Mucosa of rectum (tissue), 2 donors: ENCODE results near the gene FRY.

Experiments
- H3K27ac ChIP-seq, 2 donors: one replicate each; pipeline ENCODE4 v1.7.0; 2013; ENCODE audit warnings: inconsistent platforms in 2 of 2, low read depth in 2 of 2, low read length in 2 of 2
- H3K27me3 ChIP-seq, 2 donors: one replicate each; pipeline ENCODE4 v1.7.0; 2013; ENCODE audit warnings: low read length in 2 of 2; ENCODE audit not compliant: control insufficient read depth in 2 of 2, insufficient read depth in 2 of 2
- H3K36me3 ChIP-seq, 2 donors: one replicate each; pipeline ENCODE4 v1.7.0; 2013; ENCODE audit warnings: low read length in 2 of 2; ENCODE audit not compliant: control insufficient read depth in 2 of 2, insufficient read depth in 2 of 2
- H3K4me1 ChIP-seq, 2 donors: one replicate each; pipeline ENCODE4 v1.7.0; 2013; ENCODE audit warnings: low read length in 2 of 2, mild to moderate bottlenecking in 1 of 2; ENCODE audit not compliant: control insufficient read depth in 2 of 2, insufficient read depth in 2 of 2
- H3K4me3 ChIP-seq, 2 donors: one replicate each; pipeline ENCODE4 v1.7.0; 2013; ENCODE audit warnings: low read length in 2 of 2
- H3K9ac ChIP-seq, 2 donors: one replicate each; pipeline ENCODE4 v1.7.0; 2013; ENCODE audit warnings: low read length in 2 of 2, low read depth in 1 of 2, mild to moderate bottlenecking in 1 of 2
- H3K9me3 ChIP-seq, 2 donors: one replicate each; pipeline ENCODE4 v1.7.0; 2013; ENCODE audit warnings: low read length in 2 of 2; ENCODE audit not compliant: control insufficient read depth in 2 of 2
- donor health status: healthy.
- donor health status: Normal muscosa, but diverticular disease.

The FRY gene

DNA sequence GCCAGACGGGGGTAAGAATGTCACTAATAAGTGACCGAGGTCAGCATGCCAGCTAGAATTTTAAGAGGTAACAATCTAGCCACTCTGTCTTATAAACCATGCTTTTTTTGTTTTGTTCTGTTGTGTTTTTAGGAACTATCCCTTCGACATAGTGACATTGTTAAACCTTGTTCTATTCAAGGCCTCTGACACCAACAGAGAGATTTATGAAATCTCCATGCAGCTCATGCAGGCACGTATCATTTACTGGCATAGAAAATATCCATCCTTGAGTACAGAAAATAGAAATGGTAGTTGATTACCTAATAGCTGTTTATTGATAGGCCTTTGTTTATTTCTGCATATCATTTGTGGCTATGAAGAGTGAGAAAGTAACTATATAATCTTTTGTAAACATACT, 170.2 kb downstream of the FRY start:
- Histone ChIP-seq H3K9me3 (no peaks in the 10 kb centered on the region), H3K9ac (no peak overlapping the region), H3K27ac (no peak overlapping the region), H3K27me3 (no peaks in the 10 kb centered on the region), H3K4me1 (peaks cover 0 to 10% of the 10 kb centered on the region in 2 donors), H3K36me3 (no peaks in the 10 kb centered on the region), H3K4me3 (no peak overlapping the region)

DNA sequence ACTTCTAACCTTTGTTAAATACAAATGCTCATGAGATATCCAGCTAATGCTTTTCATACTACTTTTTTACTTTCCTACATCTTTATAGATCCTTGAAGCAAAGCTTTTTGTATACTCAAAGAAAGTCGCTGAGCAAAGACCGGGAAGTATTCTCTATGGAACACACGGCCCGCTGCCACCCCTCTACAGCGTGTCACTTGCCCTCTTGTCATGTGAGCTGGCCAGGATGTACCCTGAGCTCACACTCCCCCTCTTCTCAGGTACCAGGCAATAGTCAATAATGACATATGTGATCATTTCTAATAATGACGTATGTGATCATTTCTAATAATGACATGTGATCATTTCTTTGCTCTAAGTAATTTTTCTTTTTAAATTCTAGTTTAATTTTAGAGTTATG, 170.7 kb downstream of the FRY start:
- H3K9ac ChIP-seq: no peak overlapping the region
- H3K4me3 ChIP-seq: no peak overlapping the region
- no peaks in the 10 kb centered on the region for H3K27me3 ChIP-seq
- no peaks in the 10 kb centered on the region for H3K9me3 ChIP-seq
- H3K36me3 ChIP-seq: no peaks in the 10 kb centered on the region
- peaks cover 0 to 10% of the 10 kb centered on the region in 2 donors for H3K4me1 ChIP-seq
- H3K27ac ChIP-seq: no peak overlapping the region

DNA sequence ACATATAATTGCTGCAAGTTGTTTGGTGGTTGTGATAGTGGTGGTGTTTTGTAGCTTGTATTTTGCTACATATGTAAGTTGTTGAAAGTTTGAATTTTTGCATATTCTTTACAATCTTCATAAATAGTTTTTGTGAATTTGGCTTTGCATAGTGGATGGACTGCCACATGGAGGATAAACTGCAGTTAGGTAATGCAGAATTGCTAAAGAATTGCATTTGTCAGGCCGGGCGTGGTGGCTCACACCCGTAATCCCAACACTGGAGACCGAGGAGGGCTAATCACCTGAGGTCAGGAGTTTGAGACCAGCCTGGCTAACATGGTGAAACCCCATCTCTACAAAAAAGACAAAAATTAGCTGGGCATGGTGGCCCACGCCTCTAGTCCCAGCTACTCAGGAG, 171.6 kb downstream of the FRY start:
- no peak overlapping the region for H3K27ac ChIP-seq
- no peaks in the 10 kb centered on the region for H3K36me3 ChIP-seq
- H3K9me3 ChIP-seq: no peaks in the 10 kb centered on the region
- H3K9ac ChIP-seq: no peak overlapping the region
- no peak overlapping the region for H3K4me3 ChIP-seq
- no peaks in the 10 kb centered on the region for H3K27me3 ChIP-seq
- peaks cover 0 to 10% of the 10 kb centered on the region in 2 donors for H3K4me1 ChIP-seq

DNA sequence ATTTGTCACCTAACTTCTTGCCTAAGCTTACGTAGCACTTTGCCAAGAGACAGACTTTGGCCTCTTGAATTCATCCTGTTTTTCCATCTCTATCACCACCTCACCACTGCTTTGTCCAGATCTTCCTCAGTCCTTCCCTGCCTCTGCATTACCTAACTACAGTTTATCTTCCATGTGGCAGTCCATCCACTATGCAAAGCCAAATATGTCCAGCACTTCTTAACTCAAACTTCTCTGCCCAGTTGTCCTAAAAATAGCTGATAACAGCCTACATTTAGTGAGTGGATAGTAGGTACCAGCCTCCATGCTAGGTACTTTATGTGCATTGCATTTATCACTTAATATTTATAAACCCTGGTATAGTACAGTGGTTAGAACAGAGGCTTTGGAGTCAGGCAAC, 172.2 kb downstream of the FRY start:
- Histone ChIP-seq H3K27ac (no peak overlapping the region), H3K9me3 (no peaks in the 10 kb centered on the region), H3K27me3 (no peaks in the 10 kb centered on the region), H3K4me3 (no peak overlapping the region), H3K9ac (no peak overlapping the region), H3K36me3 (no peaks in the 10 kb centered on the region), H3K4me1 (peaks cover 0 to 10% of the 10 kb centered on the region in 2 donors)

DNA sequence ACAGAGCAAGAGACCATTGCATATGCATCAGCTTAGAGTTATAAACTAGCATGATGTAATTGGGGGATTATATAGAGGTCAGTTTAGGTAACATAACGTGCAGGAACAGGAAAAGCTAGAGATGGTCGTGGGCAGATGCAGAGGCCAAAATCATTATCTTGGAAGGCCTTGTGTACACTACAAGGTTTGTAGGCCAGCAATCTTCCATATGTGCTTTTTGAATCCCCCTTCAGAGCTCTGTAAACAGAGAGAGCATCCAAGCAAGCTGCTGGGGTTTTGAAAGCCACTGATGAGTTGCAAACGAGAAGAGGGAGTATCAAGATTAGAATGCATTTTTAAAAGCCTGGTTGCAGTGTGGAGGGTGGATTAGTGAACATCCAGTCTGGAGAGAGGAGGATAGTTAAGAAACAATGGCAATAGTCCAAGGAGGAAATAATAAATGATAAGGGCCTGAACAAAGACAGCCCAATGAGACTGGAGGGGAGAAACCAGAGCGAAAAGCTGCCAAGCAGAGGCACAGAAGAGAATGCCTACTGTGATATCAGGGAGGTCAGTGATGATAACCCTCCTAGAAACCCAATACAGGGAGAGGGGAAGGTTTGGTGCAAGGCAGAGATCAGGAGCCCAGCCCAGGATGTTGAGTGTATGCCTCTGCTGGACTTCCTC, 174.0 kb downstream of the FRY start:
- Histone ChIP-seq H3K9me3 (no peaks in the 10 kb centered on the region), H3K9ac (no peak overlapping the region), H3K36me3 (no peaks in the 10 kb centered on the region), H3K27ac (peak overlapping the region in 1 of 2 donors; percentile 16), H3K4me3 (no peak overlapping the region), H3K27me3 (no peaks in the 10 kb centered on the region), H3K4me1 (peaks cover 0 to 10% of the 10 kb centered on the region in 2 donors)

DNA sequence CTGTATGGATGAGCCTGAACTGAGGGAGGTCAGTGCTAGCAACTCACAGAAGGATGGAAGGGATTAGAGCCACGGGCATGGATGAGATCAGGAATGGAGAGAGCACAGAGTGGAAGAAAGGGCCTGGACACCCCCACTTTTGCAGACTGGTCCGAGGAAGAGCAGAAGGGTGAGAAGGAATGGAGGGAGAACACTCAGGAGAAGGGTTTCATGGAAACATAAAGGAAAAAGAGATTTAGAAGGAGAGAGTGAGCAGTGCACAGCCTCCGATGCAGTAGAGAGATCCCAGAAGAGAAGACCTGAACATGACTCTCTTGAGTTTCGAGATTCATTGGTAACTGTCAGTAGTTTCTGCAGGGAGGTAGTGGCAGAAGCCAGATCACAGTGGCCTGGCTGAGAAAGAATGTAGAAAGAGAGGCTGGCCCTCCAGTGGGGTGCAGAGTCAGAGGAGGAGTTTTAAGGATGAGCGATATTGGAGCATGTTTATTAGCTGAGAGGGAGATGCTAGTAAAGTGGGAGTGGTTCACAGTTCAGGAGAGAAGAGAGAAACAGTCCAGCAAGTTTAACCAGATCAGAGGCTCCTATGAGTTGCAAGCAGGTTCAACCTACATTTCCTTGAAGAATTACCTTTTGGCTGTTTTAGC, 174.6 kb downstream of the FRY start:
- Histone ChIP-seq H3K27me3 (no peaks in the 10 kb centered on the region), H3K36me3 (no peaks in the 10 kb centered on the region), H3K9ac (no peak overlapping the region), H3K9me3 (no peaks in the 10 kb centered on the region), H3K4me1 (peaks cover 0 to 10% of the 10 kb centered on the region in 2 donors), H3K27ac (peak overlapping the region in 1 of 2 donors; percentile 16), H3K4me3 (no peak overlapping the region)

DNA sequence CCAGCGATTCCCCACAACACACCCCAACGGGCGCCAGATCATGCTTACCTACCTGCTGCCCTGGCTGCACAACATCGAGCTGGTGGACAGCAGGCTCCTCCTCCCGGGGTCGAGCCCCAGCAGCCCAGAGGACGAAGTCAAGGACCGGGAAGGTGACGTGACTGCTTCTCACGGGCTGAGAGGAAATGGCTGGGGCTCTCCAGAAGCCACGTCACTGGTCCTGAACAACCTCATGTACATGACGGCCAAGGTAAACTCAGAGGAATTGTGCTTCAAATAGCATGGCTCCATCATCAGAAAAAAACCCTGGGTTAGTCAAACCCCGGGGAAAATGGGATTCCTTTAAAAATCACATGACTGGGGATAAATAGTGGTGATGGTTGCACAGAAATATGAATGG, 177.3 kb downstream of the FRY start:
- no peaks in the 10 kb centered on the region for H3K36me3 ChIP-seq
- no peak overlapping the region for H3K27ac ChIP-seq
- peaks cover 0 to 12% of the 10 kb centered on the region in 2 donors for H3K4me1 ChIP-seq
- H3K4me3 ChIP-seq: no peak overlapping the region
- H3K9ac ChIP-seq: no peak overlapping the region
- no peaks in the 10 kb centered on the region for H3K27me3 ChIP-seq
- H3K9me3 ChIP-seq: no peaks in the 10 kb centered on the region

DNA sequence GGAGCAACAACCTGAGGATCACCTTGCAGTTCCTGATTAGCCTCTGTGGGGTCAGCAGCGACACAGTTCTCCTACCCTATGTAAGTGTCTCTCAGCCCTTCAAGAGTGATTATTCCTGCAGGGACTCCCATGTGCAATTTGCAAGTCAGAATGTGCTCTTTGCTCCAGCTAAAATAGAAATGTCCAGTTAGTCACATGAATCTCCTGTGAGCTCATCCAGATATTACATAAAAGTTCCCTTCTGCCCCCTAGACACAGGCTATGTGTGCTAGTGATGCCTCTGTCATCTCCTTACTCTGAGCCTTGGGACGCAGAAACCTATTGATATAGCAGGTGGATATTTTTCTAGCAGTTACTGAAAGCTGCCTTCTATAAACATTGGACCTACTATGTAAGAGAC, 178.1 kb downstream of the FRY start:
- no peaks in the 10 kb centered on the region for H3K9me3 ChIP-seq
- H3K27me3 ChIP-seq: no peaks in the 10 kb centered on the region
- no peak overlapping the region for H3K9ac ChIP-seq
- no peaks in the 10 kb centered on the region for H3K36me3 ChIP-seq
- no peak overlapping the region for H3K27ac ChIP-seq
- H3K4me1 ChIP-seq: peaks cover 0 to 12% of the 10 kb centered on the region in 2 donors
- H3K4me3 ChIP-seq: no peak overlapping the region

DNA sequence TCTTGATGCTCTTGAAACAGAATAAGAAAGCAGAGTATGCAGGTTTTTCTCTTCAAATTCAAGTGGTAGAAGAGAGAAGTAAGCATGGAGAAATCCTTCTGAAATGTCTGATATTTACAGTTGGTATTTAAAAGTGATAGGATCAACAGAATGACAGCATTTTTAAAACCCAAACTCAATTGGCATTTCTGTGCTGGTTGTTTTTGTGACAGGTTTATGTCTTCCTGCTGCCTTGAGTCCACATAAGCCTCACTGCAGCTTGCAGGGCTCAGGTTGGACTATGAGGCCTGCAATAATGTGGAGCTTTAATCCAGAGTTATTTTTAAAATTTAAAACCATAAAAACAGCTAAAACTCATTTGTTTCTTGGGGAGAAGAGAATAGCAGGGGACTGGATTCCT, 178.5 kb downstream of the FRY start:
- no peak overlapping the region for H3K9ac ChIP-seq
- H3K36me3 ChIP-seq: no peaks in the 10 kb centered on the region
- H3K4me1 ChIP-seq: peaks cover 0 to 12% of the 10 kb centered on the region in 2 donors
- no peaks in the 10 kb centered on the region for H3K27me3 ChIP-seq
- H3K9me3 ChIP-seq: no peaks in the 10 kb centered on the region
- H3K4me3 ChIP-seq: no peak overlapping the region
- H3K27ac ChIP-seq: no peak overlapping the region

DNA sequence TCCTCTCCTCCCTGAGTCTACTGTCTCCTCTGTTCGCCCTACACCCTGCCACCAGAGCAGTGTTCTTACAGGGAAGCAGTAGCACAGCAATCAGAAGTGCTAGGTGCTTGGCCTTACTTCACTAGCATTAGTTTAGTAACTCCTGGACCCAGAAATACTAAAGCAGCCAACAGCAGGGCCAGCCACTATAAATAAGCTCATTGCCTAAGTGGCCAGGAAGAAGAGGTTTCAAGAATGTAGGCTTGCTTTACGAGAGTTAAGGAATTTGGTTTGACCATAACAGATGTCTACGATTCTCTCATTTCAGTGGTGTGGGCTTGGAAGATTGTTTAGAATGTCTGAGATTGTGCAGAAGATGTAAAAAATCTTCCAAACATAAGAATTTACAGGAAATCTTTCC, 180.2 kb downstream of the FRY start:
- H3K27ac ChIP-seq: peak overlapping the region in 1 of 2 donors; percentile 28
- H3K4me1 ChIP-seq: peaks cover 0 to 2% of the 10 kb centered on the region in 2 donors
- no peaks in the 10 kb centered on the region for H3K9me3 ChIP-seq
- no peak overlapping the region for H3K9ac ChIP-seq
- H3K27me3 ChIP-seq: no peaks in the 10 kb centered on the region
- H3K4me3 ChIP-seq: no peak overlapping the region
- H3K36me3 ChIP-seq: no peaks in the 10 kb centered on the region
